Naive thymus-derived CD8-positive, alpha-beta T cell (primary cell): ENCODE results near the gene SURF1. TPM values are rescaled to one million over a fixed set of nuclear protein-coding genes. Genes with fewer than 3 reads are reported as not detected.
A peak's percentile ranks its signal among the peaks of the same experiment; 100 is the strongest.
"Not testable (repeated sequence)": the region's sequence is repeated elsewhere in the genome, so short reads cannot be mapped to it uniquely, and the experiment has no call there.

ENCODE experiments used
- ATAC-seq, 2 donors: fragments of 150-1000 bp; cut with Tn5 transposase in 1 of 2; sonication (Bioruptor Pico), chemical (Tn5 transposase) in 1 of 2; 1 replicate in 1 of 2; 2 replicates in 1 of 2; pipeline ENCODE4 v1.10.0; 2021; ENCODE audit warnings: mild to moderate bottlenecking in 2 of 2, moderate library complexity in 2 of 2
- POLR2A ChIA-PET: fragments of 350-600 bp; sonication (Branson Sonifier 250); formaldehyde crosslinking; loops from one replicate; lab custom pipeline; 2021; ENCODE audit warnings: antibody characterized with exemption; lab: Charles Lee
- DNase-seq, 10 donors: peaks; one replicate each; pipeline versions ENCODE4 v3.0.0 to v3.0.0-alpha.2; 2020 to 2022
- H3K27ac Mint-ChIP-seq, 10 donors: one replicate each; pipeline ENCODE4 v1.8.0; 2020 to 2022; ENCODE audit warnings: mild to moderate bottlenecking in 10 of 10, mixed read lengths in 10 of 10, moderate library complexity in 4 of 10, inconsistent platforms in 1 of 10
- H3K27me3 Mint-ChIP-seq, 5 donors: one replicate each; pipeline ENCODE4 v1.8.0; 2021 to 2022; ENCODE audit warnings: mixed read lengths in 5 of 5
- H3K36me3 Mint-ChIP-seq, 3 donors: one replicate each; pipeline ENCODE4 v1.8.0; 2020 to 2022; ENCODE audit warnings: mixed read lengths in 3 of 3, mild to moderate bottlenecking in 2 of 3, inconsistent platforms in 1 of 3
- H3K4me1 Mint-ChIP-seq, 4 donors: one replicate each; pipeline ENCODE4 v1.8.0; 2021 to 2022; ENCODE audit warnings: mixed read lengths in 4 of 4
- H3K4me3 Mint-ChIP-seq, 10 donors: one replicate each; pipeline ENCODE4 v1.8.0; 2020 to 2022; ENCODE audit warnings: mild to moderate bottlenecking in 10 of 10, mixed read lengths in 10 of 10, moderate library complexity in 6 of 10, inconsistent platforms in 1 of 10
- H3K9me3 Mint-ChIP-seq, 9 donors: one replicate each; pipeline ENCODE4 v1.8.0; 2020 to 2022; ENCODE audit warnings: mixed read lengths in 9 of 9, mild to moderate bottlenecking in 3 of 9, inconsistent platforms in 1 of 9, moderate library complexity in 1 of 9
- polyA plus RNA-seq, 3 donors: library from polyadenylated mRNA; unstranded; fragments of 300-500 nt; fragmentation: Illumina TruSeq; gene quantifications; one replicate each; pipeline ENCODE4 v1.2.3, GENCODE V29; 2021
- total RNA-seq, 8 experiments: library from RNA in 2 of 8; stranded (reverse) in 2 of 8; gene quantifications; one replicate each; pipeline ENCODE4 v1.2.3 and lab custom pipeline; 2021 to 2026

Gene SURF1
- total and polyA plus RNA-seq, 5 experiments from 2014 or later: 58.7 to 119 (median 90.6) TPM

GRCh38 chr9:133379153-133380086, 23.1 kb upstream of the SURF1 start:
- Mint-ChIP-seq H3K4me3 (peak overlapping the region in 1 of 10 donors; percentile 12), H3K9me3 (no peaks in the 10 kb centered on the region), H3K27ac (peak overlapping the region in 1 of 10 donors; percentile 12), H3K27me3 (no peaks in the 10 kb centered on the region), H3K4me1 (peaks cover 5 to 13% (median 11%) of the 10 kb centered on the region in 4 donors), H3K36me3 (peaks cover 0 to 3% (median 0%) of the 10 kb centered on the region in 3 donors)
- no peak for ATAC-seq
- no peak for DNase-seq
- POLR2A ChIA-PET: interaction anchor here (0.7 kb wide), 1 partner anchor 31 kb away, joined by 3 read pairs; the partner anchor contains the start of genes MED22 and RPL7A

- POLR2A ChIA-PET: no interaction called here
- DNase-seq: no peak
- peak overlapping the region in 5 of 10 donors; percentile 22 to 82 (median 55) for H3K4me3 Mint-ChIP-seq
- no peak for ATAC-seq
- H3K9me3 Mint-ChIP-seq: no peaks in the 10 kb centered on the region
- peaks cover 0 to 3% (median 0%) of the 10 kb centered on the region in 3 donors for H3K36me3 Mint-ChIP-seq
- H3K27ac Mint-ChIP-seq: peak overlapping the region in 2 of 10 donors; percentile 48 to 83
- H3K27me3 Mint-ChIP-seq: no peaks in the 10 kb centered on the region
- H3K4me1 Mint-ChIP-seq: peaks cover 5 to 18% (median 17%) of the 10 kb centered on the region in 4 donors
Measured at GRCh38 chr9:133378408-133378962, 22.2 kb upstream of the SURF1 start.

- Mint-ChIP-seq H3K27me3 (no peaks in the 10 kb centered on the region), H3K27ac (peak overlapping the region in 1 of 10 donors; percentile 48), H3K36me3 (peaks cover 0 to 10% (median 0%) of the 10 kb centered on the region in 3 donors), H3K4me3 (peak overlapping the region in 2 of 10 donors; percentile 22 to 72), H3K4me1 (peaks cover 5 to 25% (median 22%) of the 10 kb centered on the region in 4 donors), H3K9me3 (no peaks in the 10 kb centered on the region)
- DNase-seq (no peak), ATAC-seq (no peak)
- POLR2A ChIA-PET: interaction anchor here (1.5 to 9.6 kb wide), 3 partner anchors 21 to 29 kb away, joined by 5 to 106 read pairs (median 9); partner anchors contain the start of genes MED22, RPL7A, SURF1 and SURF2
Measured at GRCh38 chr9:133377721-133378216, 21.5 kb upstream of the SURF1 start.

- not testable (repeated sequence) for H3K27me3 Mint-ChIP-seq, ATAC-seq, DNase-seq, H3K9me3 Mint-ChIP-seq
- Mint-ChIP-seq H3K4me3 (peak overlapping the region in 9 of 10 donors; percentile 41 to 84 (median 74)), H3K4me1 (peaks cover 9 to 29% (median 27%) of the 10 kb centered on the region in 4 donors), H3K27ac (peak overlapping the region in 4 of 10 donors; percentile 24 to 62 (median 42)), H3K36me3 (peaks cover 0 to 11% (median 0%) of the 10 kb centered on the region in 3 donors)
- POLR2A ChIA-PET: interaction anchor here (0.7 to 9.6 kb wide), 7 partner anchors 10 to 42 kb away, joined by 3 to 106 read pairs (median 5); partner anchors contain the start of genes MED22, REXO4, RPL7A and SURF1
Measured at GRCh38 chr9:133377280-133377679, 21.0 kb upstream of the SURF1 start.

GRCh38 chr9:133375724-133376654, 19.7 kb upstream of the SURF1 start, which contains the start of the genes STKLD1 and SURF4:
Gene STKLD1, plus strand, starts transcription at chr9:133376366. Its CDS starts 108 bp downstream, at chr9:133376474.
Gene SURF4, minus strand, starts transcription at chr9:133376060. Its CDS starts 91 bp downstream, at chr9:133375969.
- ATAC-seq: peak; percentile 83
- peak; percentile 86 to 94 (median 92) for DNase-seq
- peak within 1 kb of the TSS; percentile 87 to 98 (median 94) for H3K4me3 Mint-ChIP-seq
- no peaks in the 10 kb centered on the region for H3K9me3 Mint-ChIP-seq
- peaks cover 20 to 42% (median 40%) of the 10 kb centered on the region in 4 donors for H3K4me1 Mint-ChIP-seq
- peak within 1 kb of the TSS; percentile 89 to 97 (median 94) for H3K27ac Mint-ChIP-seq
- POLR2A ChIA-PET: interaction anchor here (1.0 to 9.6 kb wide), 8 partner anchors 9 to 41 kb away, joined by 3 to 143 read pairs (median 5); partner anchors contain the start of genes MED22, RPL7A, SURF1 and SURF2
- peaks cover 0 to 11% (median 0%) of the 10 kb centered on the region in 3 donors for H3K36me3 Mint-ChIP-seq
- H3K27me3 Mint-ChIP-seq: no peaks in the 10 kb centered on the region

GRCh38 chr9:133375116-133375723, 18.9 kb upstream of the SURF1 start:
- Mint-ChIP-seq H3K27me3 (no peaks in the 10 kb centered on the region), H3K4me1 (peaks cover 28 to 50% (median 48%) of the 10 kb centered on the region in 4 donors), H3K4me3 (peak overlapping the region; percentile 87 to 98 (median 94)), H3K36me3 (peaks cover 0 to 12% (median 0%) of the 10 kb centered on the region in 3 donors), H3K9me3 (no peaks in the 10 kb centered on the region), H3K27ac (peak overlapping the region; percentile 89 to 97 (median 94))
- DNase-seq (peak in 2 of 10 donors; percentile 7 to 15), ATAC-seq (peak in 1 of 2 donors; percentile 2)
- POLR2A ChIA-PET: interaction anchor here (1.2 to 9.6 kb wide), 5 partner anchors 12 to 41 kb away, joined by 3 to 143 read pairs (median 5); partner anchors contain the start of genes MED22, RPL7A, SURF1 and SURF2

- ATAC-seq (no peak), DNase-seq (peak in 3 of 10 donors; percentile 14 to 35 (median 21))
- Mint-ChIP-seq H3K36me3 (peaks cover 0 to 17% (median 0%) of the 10 kb centered on the region in 3 donors), H3K4me1 (peaks cover 33 to 56% (median 53%) of the 10 kb centered on the region in 4 donors), H3K27me3 (no peaks in the 10 kb centered on the region), H3K27ac (peak overlapping the region; percentile 89 to 97 (median 94)), H3K9me3 (no peaks in the 10 kb centered on the region), H3K4me3 (peak overlapping the region; percentile 87 to 98 (median 94))
- POLR2A ChIA-PET: interaction anchor here (1.2 to 9.6 kb wide), 5 partner anchors 11 to 41 kb away, joined by 3 to 143 read pairs (median 5); partner anchors contain the start of genes MED22, RPL7A, SURF1 and SURF2
Measured at GRCh38 chr9:133374612-133375115, 18.4 kb upstream of the SURF1 start.

GRCh38 chr9:133372144-133372543, 15.9 kb upstream of the SURF1 start:
- H3K9me3 Mint-ChIP-seq: no peaks in the 10 kb centered on the region
- H3K36me3 Mint-ChIP-seq: peaks cover 0 to 23% (median 0%) of the 10 kb centered on the region in 3 donors
- H3K4me3 Mint-ChIP-seq: peak overlapping the region; percentile 20 to 87 (median 80)
- H3K4me1 Mint-ChIP-seq: peaks cover 45 to 79% (median 72%) of the 10 kb centered on the region in 4 donors
- H3K27ac Mint-ChIP-seq: peak overlapping the region; percentile 83 to 99 (median 96)
- POLR2A ChIA-PET: interaction anchor here (0.9 to 9.6 kb wide), 3 partner anchors 15 to 792 kb away, joined by 3 to 143 read pairs (median 106); partner anchors contain the start of genes MED22, RNU6ATAC, RPL7A and SURF1
- no peak for DNase-seq
- ATAC-seq: no peak
- no peaks in the 10 kb centered on the region for H3K27me3 Mint-ChIP-seq

- POLR2A ChIA-PET: interaction anchor here (0.9 to 9.6 kb wide), 6 partner anchors 10 to 793 kb away, joined by 3 to 143 read pairs (median 4); partner anchors contain the start of genes MED22, RNU6ATAC, RPL7A and SURF1
- Mint-ChIP-seq H3K36me3 (peaks cover 0 to 29% (median 0%) of the 10 kb centered on the region in 3 donors), H3K27ac (peak overlapping the region; percentile 93 to 99 (median 97)), H3K27me3 (no peaks in the 10 kb centered on the region), H3K4me3 (peak overlapping the region; percentile 79 to 89 (median 84)), H3K9me3 (no peaks in the 10 kb centered on the region), H3K4me1 (peaks cover 45 to 84% (median 75%) of the 10 kb centered on the region in 4 donors)
- DNase-seq: peak; percentile 49 to 79 (median 64)
- peak; percentile 57 to 66 for ATAC-seq
Measured at GRCh38 chr9:133371261-133371711, 15.0 kb upstream of the SURF1 start.

- H3K27me3 Mint-ChIP-seq: no peaks in the 10 kb centered on the region
- peaks cover 0 to 35% (median 0%) of the 10 kb centered on the region in 3 donors for H3K36me3 Mint-ChIP-seq
- H3K4me1 Mint-ChIP-seq: peaks cover 46 to 90% (median 78%) of the 10 kb centered on the region in 4 donors
- H3K4me3 Mint-ChIP-seq: peak overlapping the region; percentile 79 to 89 (median 84)
- H3K27ac Mint-ChIP-seq: peak overlapping the region; percentile 93 to 99 (median 97)
- DNase-seq (peak in 8 of 10 donors; percentile 30 to 81 (median 60)), ATAC-seq (peak; percentile 51 to 80)
- POLR2A ChIA-PET: interaction anchor here (0.9 to 9.6 kb wide), 6 partner anchors 11 to 340 kb away, joined by 3 to 143 read pairs (median 4); partner anchors contain the start of genes GTF3C5, MED22, RPL7A and SURF1
- no peaks in the 10 kb centered on the region for H3K9me3 Mint-ChIP-seq
Measured at GRCh38 chr9:133370685-133371084, 14.4 kb upstream of the SURF1 start.
